ENCODE data around the gene BCKDHB. TPM values are rescaled to one million over a fixed set of nuclear protein-coding genes. Genes with fewer than 3 reads are reported as not detected.

Gene BCKDHB
- total RNA-seq, 1 donor from 2014 or later, result 14.3 TPM

DNA sequence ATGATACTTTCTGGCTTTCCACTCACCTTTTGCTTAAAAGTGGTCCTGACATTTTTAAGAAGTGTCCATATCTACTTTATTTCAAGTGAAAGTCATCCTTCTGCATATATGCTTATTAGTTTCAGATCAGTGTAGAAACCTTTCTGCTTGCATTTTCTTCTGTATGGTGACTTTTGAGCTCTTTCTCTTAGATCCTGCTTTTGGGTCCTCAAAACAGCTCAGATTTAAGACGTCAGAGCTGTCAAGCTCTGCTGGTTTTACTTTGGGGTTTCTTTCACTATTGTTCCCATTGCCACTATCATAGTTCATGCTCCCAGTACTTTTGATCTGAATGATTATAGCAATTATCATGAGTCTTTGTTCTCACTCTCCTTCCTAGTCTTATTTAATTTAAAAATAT, 41.7 kb downstream of the BCKDHB start:
- no peaks in the 10 kb centered on the region for H3K27me3 ChIP-seq
- intact Hi-C loops (cut with DNase I), result no loop called here
- no peak overlapping the region for H3K4me3 ChIP-seq
- DNase-seq (ENCODE audit: low spot score in 2 of 2), result no peak
- TF ChIP-seq, protein P1, sequence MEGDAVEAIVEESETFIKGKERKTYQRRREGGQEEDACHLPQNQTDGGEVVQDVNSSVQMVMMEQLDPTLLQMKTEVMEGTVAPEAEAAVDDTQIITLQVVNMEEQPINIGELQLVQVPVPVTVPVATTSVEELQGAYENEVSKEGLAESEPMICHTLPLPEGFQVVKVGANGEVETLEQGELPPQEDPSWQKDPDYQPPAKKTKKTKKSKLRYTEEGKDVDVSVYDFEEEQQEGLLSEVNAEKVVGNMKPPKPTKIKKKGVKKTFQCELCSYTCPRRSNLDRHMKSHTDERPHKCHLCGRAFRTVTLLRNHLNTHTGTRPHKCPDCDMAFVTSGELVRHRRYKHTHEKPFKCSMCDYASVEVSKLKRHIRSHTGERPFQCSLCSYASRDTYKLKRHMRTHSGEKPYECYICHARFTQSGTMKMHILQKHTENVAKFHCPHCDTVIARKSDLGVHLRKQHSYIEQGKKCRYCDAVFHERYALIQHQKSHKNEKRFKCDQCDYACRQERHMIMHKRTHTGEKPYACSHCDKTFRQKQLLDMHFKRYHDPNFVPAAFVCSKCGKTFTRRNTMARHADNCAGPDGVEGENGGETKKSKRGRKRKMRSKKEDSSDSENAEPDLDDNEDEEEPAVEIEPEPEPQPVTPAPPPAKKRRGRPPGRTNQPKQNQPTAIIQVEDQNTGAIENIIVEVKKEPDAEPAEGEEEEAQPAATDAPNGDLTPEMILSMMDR (IDR thresholded peaks at IDR 0.05), result no peak
- H3K9me3 ChIP-seq, result no peaks in the 10 kb centered on the region
- H3K4me1 ChIP-seq, result peaks cover 3 to 21% of the 10 kb centered on the region in 2 donors
- H3K27ac ChIP-seq, result no peak overlapping the region
- no peaks in the 10 kb centered on the region for H3K36me3 ChIP-seq

DNA sequence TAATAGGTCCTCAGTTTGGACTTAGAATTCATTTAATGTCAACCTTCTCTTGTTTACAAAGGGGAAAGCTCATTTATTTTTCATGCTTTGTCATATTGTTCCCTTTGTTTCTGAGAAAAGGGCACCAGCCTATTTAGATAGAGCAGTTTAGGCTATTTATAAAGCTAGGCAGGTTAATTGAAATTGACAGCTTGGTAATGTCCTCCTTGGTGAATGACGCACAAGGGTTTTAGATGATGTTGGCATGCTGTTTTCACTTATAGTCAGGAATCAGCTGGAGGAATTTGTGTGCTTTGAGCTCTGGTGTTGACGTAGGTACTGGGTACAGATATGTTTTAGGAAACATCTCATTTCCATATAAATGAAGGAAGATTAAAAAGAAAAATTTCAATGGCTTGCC, 45.2 kb downstream of the BCKDHB start:
- TF ChIP-seq, protein P1 (IDR thresholded peaks at IDR 0.05), result no peak
- no peaks in the 10 kb centered on the region for H3K36me3 ChIP-seq
- no peak overlapping the region for H3K4me3 ChIP-seq
- H3K27me3 ChIP-seq, result no peaks in the 10 kb centered on the region
- no peaks in the 10 kb centered on the region for H3K4me1 ChIP-seq
- DNase-seq (ENCODE audit: low spot score in 2 of 2), result no peak
- no peaks in the 10 kb centered on the region for H3K9me3 ChIP-seq
- intact Hi-C loops (cut with DNase I), result no loop called here
- H3K27ac ChIP-seq, result no peak overlapping the region

DNA sequence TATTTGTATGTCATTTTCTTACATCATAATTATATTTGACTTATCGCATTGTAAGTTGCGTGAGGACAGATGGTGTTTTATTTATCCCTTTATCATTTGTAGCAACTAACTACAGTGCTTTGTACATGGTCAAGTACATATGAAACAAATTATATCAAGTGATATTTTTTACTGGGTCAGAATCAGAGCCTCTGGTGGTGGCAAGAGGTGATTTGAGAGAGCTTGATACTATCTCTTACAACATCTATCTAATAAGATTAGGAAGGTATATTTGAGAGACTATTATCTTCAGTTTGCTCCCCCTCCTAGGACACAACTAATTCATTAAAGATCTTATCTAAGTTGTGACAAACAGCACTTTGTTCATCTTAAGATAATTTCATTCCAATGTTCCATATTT, 47.7 kb downstream of the BCKDHB start:
- Histone ChIP-seq H3K27me3 (no peaks in the 10 kb centered on the region), H3K27ac (no peak overlapping the region), H3K4me1 (no peaks in the 10 kb centered on the region), H3K4me3 (no peak overlapping the region), H3K36me3 (no peaks in the 10 kb centered on the region), H3K9me3 (no peaks in the 10 kb centered on the region)
- intact Hi-C loops (cut with DNase I), result no loop called here
- TF ChIP-seq, protein P1 (IDR thresholded peaks at IDR 0.05), result no peak
- no peak for DNase-seq (ENCODE audit: low spot score in 2 of 2)

DNA sequence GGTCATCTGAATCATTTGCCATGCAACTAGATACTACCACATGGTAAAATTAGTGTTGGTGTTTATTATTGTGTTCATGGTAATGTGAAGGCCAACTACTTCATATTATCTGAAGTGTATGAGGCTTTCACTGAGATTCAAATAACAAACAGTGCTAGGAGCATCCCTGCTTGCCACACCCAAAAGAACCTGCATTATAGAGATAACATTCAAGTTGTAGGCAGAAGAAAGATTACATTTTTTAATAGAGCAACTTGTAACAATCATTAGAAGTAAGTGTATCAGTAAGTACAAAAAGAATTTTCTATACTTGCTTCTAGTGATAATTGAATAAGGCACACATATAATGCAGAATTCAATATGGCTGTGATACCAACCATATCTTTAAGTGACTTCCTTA, 49.8 kb downstream of the BCKDHB start:
- Histone ChIP-seq H3K4me3 (no peak overlapping the region), H3K27ac (no peak overlapping the region), H3K9me3 (no peaks in the 10 kb centered on the region), H3K27me3 (no peaks in the 10 kb centered on the region), H3K4me1 (no peaks in the 10 kb centered on the region), H3K36me3 (no peaks in the 10 kb centered on the region)
- TF ChIP-seq, protein P1 (IDR thresholded peaks at IDR 0.05), result no peak
- DNase-seq (ENCODE audit: low spot score in 2 of 2), result no peak
- intact Hi-C loops (cut with DNase I), result no loop called here

DNA sequence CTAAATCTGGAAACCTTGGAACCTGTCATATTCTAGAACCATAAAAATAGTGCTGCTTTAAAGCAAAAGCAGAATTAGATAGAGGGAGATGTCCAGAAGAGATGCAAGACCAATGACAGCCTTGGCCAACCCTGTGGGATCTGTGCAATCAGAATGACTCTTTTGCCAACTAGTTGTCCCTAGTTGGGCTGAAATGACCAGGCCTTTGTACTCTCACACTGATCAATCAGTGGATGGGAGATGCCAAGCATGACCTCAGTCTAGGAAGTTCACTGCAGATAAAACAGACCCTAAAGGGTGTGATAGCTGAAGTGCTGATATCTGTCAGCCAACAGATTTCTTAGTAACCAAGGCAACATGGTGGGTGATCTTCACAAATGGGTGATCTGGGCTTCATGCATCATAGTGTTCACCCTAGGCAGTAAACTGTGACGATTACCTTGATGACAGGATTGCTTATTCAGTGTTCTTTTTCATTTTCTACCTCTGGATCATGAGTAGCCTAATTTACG, 52.1 kb downstream of the BCKDHB start:
- H3K36me3 ChIP-seq, result no peaks in the 10 kb centered on the region
- intact Hi-C loops (cut with DNase I), result no loop called here
- H3K9me3 ChIP-seq, result no peaks in the 10 kb centered on the region
- no peak overlapping the region for H3K4me3 ChIP-seq
- no peaks in the 10 kb centered on the region for H3K27me3 ChIP-seq
- TF ChIP-seq, protein P1 (IDR thresholded peaks at IDR 0.05), result no peak
- H3K27ac ChIP-seq, result no peak overlapping the region
- DNase-seq (ENCODE audit: low spot score in 2 of 2), result no peak
- H3K4me1 ChIP-seq, result no peaks in the 10 kb centered on the region

DNA sequence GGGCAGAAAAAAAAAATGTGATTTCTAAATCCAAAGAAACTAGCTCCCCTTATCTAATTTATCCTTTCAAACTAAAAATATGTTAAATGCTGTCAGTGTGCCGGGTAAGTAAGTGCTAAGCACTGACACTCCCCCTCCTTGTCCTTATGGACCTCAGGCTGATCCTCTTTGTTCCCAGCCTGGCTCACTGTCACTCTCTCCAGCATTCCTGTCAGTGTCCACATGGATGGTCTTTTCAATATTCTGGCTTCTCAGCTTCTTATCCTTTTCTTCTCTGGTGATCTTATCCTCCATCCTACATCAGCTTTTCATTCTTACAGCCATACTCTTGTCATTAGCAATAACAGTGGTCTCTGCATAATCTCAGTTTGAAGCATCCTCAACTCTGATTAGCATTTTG, 55.0 kb downstream of the BCKDHB start:
- TF ChIP-seq, protein P1 (IDR thresholded peaks at IDR 0.05), result no peak
- H3K4me3 ChIP-seq, result no peak overlapping the region
- intact Hi-C loops (cut with DNase I), result no loop called here

More for the DNA sequence above, 55.0 kb downstream of the BCKDHB start:
- no peaks in the 10 kb centered on the region for H3K4me1 ChIP-seq
- no peaks in the 10 kb centered on the region for H3K36me3 ChIP-seq
- H3K27ac ChIP-seq, result no peak overlapping the region
- H3K9me3 ChIP-seq, result no peaks in the 10 kb centered on the region
- H3K27me3 ChIP-seq, result no peaks in the 10 kb centered on the region
- no peak for DNase-seq (ENCODE audit: low spot score in 2 of 2)

Data from ascending aorta (tissue), 2 donors.